ENCODE data around the gene N4BP2L2.

N4BP2L2 gene

DNA sequence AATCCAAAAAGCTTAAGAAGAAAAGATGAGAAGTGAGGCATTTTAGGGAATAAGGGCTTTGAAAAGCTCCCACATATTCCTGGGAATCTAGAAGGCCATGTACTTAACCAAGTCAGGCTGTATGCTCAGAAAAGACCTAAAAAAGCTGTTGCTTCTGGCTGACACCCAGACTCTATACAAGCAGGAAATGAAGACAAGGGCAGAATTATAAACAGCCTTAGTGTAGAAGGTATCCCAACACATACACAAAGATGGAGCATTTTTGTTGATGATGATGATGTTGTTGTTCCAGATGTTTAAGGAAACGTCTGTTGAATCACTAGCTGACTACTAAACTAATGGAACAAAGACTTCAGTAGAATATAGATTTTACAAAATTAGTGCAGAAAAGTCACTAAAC is 84.6 kb downstream of the N4BP2L2 start:
- no peak overlapping the region for H3K4me3 ChIP-seq (ENCODE audit: low read depth, low read length)
- TF ChIP-seq, protein P1, sequence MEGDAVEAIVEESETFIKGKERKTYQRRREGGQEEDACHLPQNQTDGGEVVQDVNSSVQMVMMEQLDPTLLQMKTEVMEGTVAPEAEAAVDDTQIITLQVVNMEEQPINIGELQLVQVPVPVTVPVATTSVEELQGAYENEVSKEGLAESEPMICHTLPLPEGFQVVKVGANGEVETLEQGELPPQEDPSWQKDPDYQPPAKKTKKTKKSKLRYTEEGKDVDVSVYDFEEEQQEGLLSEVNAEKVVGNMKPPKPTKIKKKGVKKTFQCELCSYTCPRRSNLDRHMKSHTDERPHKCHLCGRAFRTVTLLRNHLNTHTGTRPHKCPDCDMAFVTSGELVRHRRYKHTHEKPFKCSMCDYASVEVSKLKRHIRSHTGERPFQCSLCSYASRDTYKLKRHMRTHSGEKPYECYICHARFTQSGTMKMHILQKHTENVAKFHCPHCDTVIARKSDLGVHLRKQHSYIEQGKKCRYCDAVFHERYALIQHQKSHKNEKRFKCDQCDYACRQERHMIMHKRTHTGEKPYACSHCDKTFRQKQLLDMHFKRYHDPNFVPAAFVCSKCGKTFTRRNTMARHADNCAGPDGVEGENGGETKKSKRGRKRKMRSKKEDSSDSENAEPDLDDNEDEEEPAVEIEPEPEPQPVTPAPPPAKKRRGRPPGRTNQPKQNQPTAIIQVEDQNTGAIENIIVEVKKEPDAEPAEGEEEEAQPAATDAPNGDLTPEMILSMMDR (IDR thresholded peaks at IDR 0.05; ENCODE audit: control insufficient read depth, extremely low read depth, insufficient read depth) = no peak
- no peak for DNase-seq (ENCODE audit: low read depth)

GRCh38 chr13:32448972-32449371 is 89.6 kb downstream of the N4BP2L2 start:
- DNase-seq (ENCODE audit: low read depth) = no peak
- H3K4me3 ChIP-seq (ENCODE audit: low read depth, low read length) = no peak overlapping the region
- TF ChIP-seq, protein P1 (IDR thresholded peaks at IDR 0.05; ENCODE audit: control insufficient read depth, extremely low read depth, insufficient read depth) = no peak

GRCh38 chr13:32447894-32448623 is 90.5 kb downstream of the N4BP2L2 start:
- no peak overlapping the region for H3K4me3 ChIP-seq (ENCODE audit: low read depth, low read length)
- DNase-seq (ENCODE audit: low read depth) = no peak
- TF ChIP-seq, protein P1 (IDR thresholded peaks at IDR 0.05; ENCODE audit: control insufficient read depth, extremely low read depth, insufficient read depth) = no peak

DNA sequence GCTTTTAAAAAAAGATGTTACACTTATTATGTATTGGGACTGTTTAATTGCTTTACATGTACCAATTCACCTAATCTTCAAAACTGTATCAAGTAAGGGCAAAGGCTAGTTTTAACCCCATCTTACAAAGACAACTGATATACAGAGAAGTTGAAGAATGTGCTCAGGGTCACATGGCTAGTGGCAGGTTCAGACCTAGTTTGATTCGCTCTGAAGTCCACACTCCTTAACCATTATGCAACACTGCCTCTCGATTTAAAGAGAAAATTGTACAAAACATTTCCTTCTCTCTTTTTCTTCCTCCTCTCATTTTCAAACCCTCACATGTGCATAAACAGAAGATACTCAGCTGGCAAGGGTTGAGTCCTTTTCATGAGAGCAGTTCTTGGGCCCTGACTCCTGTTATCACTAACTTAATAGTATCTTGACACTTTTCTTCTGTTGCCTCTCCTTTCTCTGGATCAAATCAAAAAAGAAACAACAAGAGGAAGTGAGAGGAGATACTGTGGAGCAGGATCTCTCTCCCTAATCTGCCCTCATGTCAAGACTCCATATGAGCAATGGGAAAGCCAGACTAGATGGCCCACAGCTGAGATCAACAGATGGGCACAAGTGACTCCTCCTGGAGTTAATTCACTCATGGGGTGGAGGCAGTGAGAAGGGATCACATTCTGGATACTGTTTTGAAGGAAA is 91.7 kb downstream of the N4BP2L2 start:
- H3K4me3 ChIP-seq (ENCODE audit: low read depth, low read length) = no peak overlapping the region
- TF ChIP-seq, protein P1 (IDR thresholded peaks at IDR 0.05; ENCODE audit: control insufficient read depth, extremely low read depth, insufficient read depth) = no peak
- no peak for DNase-seq (ENCODE audit: low read depth)

- no peak for DNase-seq (ENCODE audit: low read depth)
- H3K4me3 ChIP-seq (ENCODE audit: low read depth, low read length) = no peak overlapping the region
- TF ChIP-seq, protein P1 (IDR thresholded peaks at IDR 0.05; ENCODE audit: control insufficient read depth, extremely low read depth, insufficient read depth) = no peak
Observed at GRCh38 chr13:32446220-32446619, 92.4 kb downstream of the N4BP2L2 start.

- no peak overlapping the region for H3K4me3 ChIP-seq (ENCODE audit: low read depth, low read length)
- no peak for DNase-seq (ENCODE audit: low read depth)
- TF ChIP-seq, protein P1 (IDR thresholded peaks at IDR 0.05; ENCODE audit: control insufficient read depth, extremely low read depth, insufficient read depth) = no peak
Observed at GRCh38 chr13:32445461-32445860, 93.1 kb downstream of the N4BP2L2 start.
